ENCODE results near the gene MSI2. TPM values are rescaled to one million over a fixed set of nuclear protein-coding genes. Genes with fewer than 3 reads are reported as not detected.

MSI2 gene
- total and polyA plus RNA-seq, 9 of the 15 experiments (the other 6 are each of a cell fraction or from before 2014, with no cell fraction given) = 4.6 to 61.8 (median 42.4) TPM

- peaks cover 0 to 5% of the 10 kb centered on the region in 2 experiments; a peak in 1 of 5 replicates for H3K4me1 ChIP-seq (replicated peaks in 1 of 2; ENCODE audit: control insufficient read depth in 2 of 2, insufficient read depth in 2 of 2, low read length in 2 of 2)
- ATAC-seq = no peak
- TF ChIP-seq TEAD1 (CRISPR knock-in tag; IDR thresholded peaks at IDR 0.05) = no peak
- TF ChIP-seq ZEB2 (IDR thresholded peaks at IDR 0.05) = no peak
- TF ChIP-seq ZNF311 (CRISPR knock-in tag; IDR thresholded peaks at IDR 0.05) = no peak
- no peak for TF ChIP-seq REST (IDR thresholded peaks at IDR 0.05; ENCODE audit: borderline replicate concordance)
- TF ChIP-seq REST (CRISPR knock-in tag; IDR thresholded peaks at IDR 0.05; ENCODE audit: low read depth) = no peak
- TF ChIP-seq IFI16 (CRISPR knock-in tag; IDR thresholded peaks at IDR 0.05) = no peak
- TF ChIP-seq KLF6 (CRISPR knock-in tag; IDR thresholded peaks at IDR 0.05; ENCODE audit: borderline replicate concordance) = no peak
- TF ChIP-seq ELF1 (tag; IDR thresholded peaks at IDR 0.05) = no peak
- no peak for TF ChIP-seq ETV5 (CRISPR knock-in tag; IDR thresholded peaks at IDR 0.05; ENCODE audit: low read depth)
Observed at GRCh38 chr17:57517273-57517631, 260.9 kb downstream of the MSI2 start.

More at GRCh38 chr17:57517273-57517631, 260.9 kb downstream of the MSI2 start:
- Histone ChIP-seq H3K9me1 (ENCODE audit: control insufficient read depth, insufficient read depth, low read length) (no peaks in the 10 kb centered on the region), H3K9ac (ENCODE audit: insufficient read depth in 1 of 2, low read depth in 2 of 2, low read length in 2 of 2) (no peak overlapping the region), H3K4me3 (no peak overlapping the region), H3K79me2 (ENCODE audit: control insufficient read depth, insufficient read depth, low read length) (no peaks in the 10 kb centered on the region), H3K27ac (ENCODE audit: extremely low read depth, low read depth, low read length) (no peak overlapping the region), H2AFZ (ENCODE audit: low read depth, low read length) (no peak overlapping the region), H3K4me2 (ENCODE audit: insufficient read depth, low read length) (no peak overlapping the region), H3K36me3 (ENCODE audit: control insufficient read depth, insufficient read depth, low read length) (no peaks in the 10 kb centered on the region), H3K9me3 (replicated peaks; ENCODE audit: control insufficient read depth, insufficient read depth, low read depth, low read length) (no peaks in the 10 kb centered on the region), H4K20me1 (replicated peaks; ENCODE audit: control insufficient read depth, insufficient read depth, low read length) (peaks cover 11% of the 10 kb centered on the region; the same call in 1 of the 2 replicates), H3K27me3 (ENCODE audit: control insufficient read depth in 2 of 2, insufficient read depth in 2 of 2, low read length in 2 of 2) (no peaks in the 10 kb centered on the region)
- CTCF ChIA-PET (ENCODE audit: low intra/inter-chr PET ratio) = no interaction called here
- POLR2A ChIA-PET = interaction anchor here (0.6 kb wide), 1 partner anchor 368 kb away, joined by 3 read pairs; no protein-coding TSS in a partner anchor
- in situ Hi-C loops (cut with MboI) (no loop called here), intact Hi-C loops (cut with micrococcal nuclease) (no loop called here)
- no peak for FAIRE-seq
- 83% methylated on average over 7 of the region's 7 CpGs for WGBS (ENCODE audit: insufficient coverage, low coverage, missing lambda C conversion rate)
- no peak for DNase-seq (ENCODE audit: extremely low read depth in 1 of 4, low spot score in 3 of 4)
- no TSS peak for BruUV-seq (replicated peaks)

Data from K562 (cell line).